SW 1271 (cell line): Measurements from ENCODE around the gene KRTAP23-1.

Experiments used
- DNase-seq, 2 experiments: peaks; one replicate each; lab custom pipeline; 2025; lab: John Stamatoyannopoulos, UW

KRTAP23-1 gene

GRCh38 chr21:30306884-30307283, 41.5 kb downstream of the KRTAP23-1 start:
- DNase-seq: no peak

- no peak for DNase-seq
These were observed 43.3 kb downstream of the KRTAP23-1 start for GRCh38 chr21:30305136-30305535.
